Measurements from ENCODE around the gene FRAS1. TPM values are rescaled to one million over a fixed set of nuclear protein-coding genes. Genes with fewer than 3 reads are reported as not detected.
"Not testable (repeated sequence)": the region's sequence is repeated elsewhere in the genome, so short reads cannot be mapped to it uniquely, and the experiment has no call there.

The FRAS1 gene
- total RNA-seq, 2 experiments from 2014 or later, result 0.23 to 0.53 TPM

GRCh38 chr4:78292341-78292740, 235.2 kb downstream of the FRAS1 start:
- POLR2A ChIA-PET, result no interaction called here
- Mint-ChIP-seq H3K9me3 (no peaks in the 10 kb centered on the region), H3K27me3 (peaks cover 39% of the 10 kb centered on the region), H3K4me1 (peaks cover 9% of the 10 kb centered on the region), H3K36me3 (no peaks in the 10 kb centered on the region), H3K27ac (no peak overlapping the region), H3K4me3 (no peak overlapping the region)
- ATAC-seq (ENCODE audit: low read depth), result no peak
- DNase-seq, result no peak

- no peak overlapping the region for H3K27ac Mint-ChIP-seq
- ATAC-seq (ENCODE audit: low read depth), result no peak
- POLR2A ChIA-PET, result no interaction called here
- no peaks in the 10 kb centered on the region for H3K9me3 Mint-ChIP-seq
- peaks cover 13% of the 10 kb centered on the region for H3K4me1 Mint-ChIP-seq
- H3K27me3 Mint-ChIP-seq, result peaks cover 36% of the 10 kb centered on the region
- no peak overlapping the region for H3K4me3 Mint-ChIP-seq
- DNase-seq, result no peak
- H3K36me3 Mint-ChIP-seq, result no peaks in the 10 kb centered on the region
These were observed 235.7 kb downstream of the FRAS1 start for GRCh38 chr4:78292856-78293255.

DNA sequence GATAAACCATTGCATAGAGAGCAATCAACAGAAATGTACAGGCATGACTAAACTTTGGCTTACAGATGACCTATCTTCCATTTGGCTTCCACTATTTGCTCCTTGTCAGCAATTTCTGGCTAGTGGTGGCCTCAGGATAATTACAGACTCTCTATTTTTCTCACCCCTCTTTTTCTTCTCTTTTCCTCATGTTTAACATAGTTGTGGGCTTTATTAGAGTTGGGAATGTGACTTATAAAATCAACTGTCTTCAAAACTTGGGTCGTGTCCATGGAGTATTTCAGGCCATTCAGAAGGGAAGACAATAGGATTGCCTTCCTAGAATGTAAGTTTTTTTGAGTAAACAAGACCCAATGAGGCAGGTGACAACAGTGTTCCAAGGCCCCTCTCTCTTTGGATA, 236.2 kb downstream of the FRAS1 start:
- no peak for ATAC-seq (ENCODE audit: low read depth)
- Mint-ChIP-seq H3K4me3 (no peak overlapping the region), H3K27me3 (peaks cover 32% of the 10 kb centered on the region), H3K27ac (no peak overlapping the region), H3K9me3 (no peaks in the 10 kb centered on the region), H3K4me1 (peaks cover 13% of the 10 kb centered on the region), H3K36me3 (no peaks in the 10 kb centered on the region)
- no peak for DNase-seq
- POLR2A ChIA-PET, result no interaction called here

GRCh38 chr4:78293821-78294301, 236.7 kb downstream of the FRAS1 start:
- H3K27me3 Mint-ChIP-seq, result peaks cover 28% of the 10 kb centered on the region
- H3K4me3 Mint-ChIP-seq, result no peak overlapping the region
- POLR2A ChIA-PET, result no interaction called here
- ATAC-seq (ENCODE audit: low read depth), result no peak
- DNase-seq, result no peak
- no peak overlapping the region for H3K27ac Mint-ChIP-seq
- H3K9me3 Mint-ChIP-seq, result no peaks in the 10 kb centered on the region
- no peaks in the 10 kb centered on the region for H3K36me3 Mint-ChIP-seq
- H3K4me1 Mint-ChIP-seq, result peaks cover 13% of the 10 kb centered on the region

- no peak overlapping the region for H3K27ac Mint-ChIP-seq
- H3K9me3 Mint-ChIP-seq, result peaks cover 3% of the 10 kb centered on the region
- no peak overlapping the region for H3K4me3 Mint-ChIP-seq
- POLR2A ChIA-PET, result interaction anchor here (1.1 kb wide), 1 partner anchor 13 kb away, joined by 3 read pairs; no protein-coding TSS in a partner anchor
- no peaks in the 10 kb centered on the region for H3K36me3 Mint-ChIP-seq
- ATAC-seq (ENCODE audit: low read depth) (no peak), DNase-seq (no peak)
- H3K27me3 Mint-ChIP-seq, result peaks cover 22% of the 10 kb centered on the region
- peaks cover 16% of the 10 kb centered on the region for H3K4me1 Mint-ChIP-seq
These were observed 239.1 kb downstream of the FRAS1 start for GRCh38 chr4:78296261-78296660.

- peak overlapping the region; percentile 16 for H3K4me3 Mint-ChIP-seq
- peaks cover 18% of the 10 kb centered on the region for H3K27me3 Mint-ChIP-seq
- H3K27ac Mint-ChIP-seq, result no peak overlapping the region
- ATAC-seq (ENCODE audit: low read depth), result no peak
- POLR2A ChIA-PET, result no interaction called here
- H3K9me3 Mint-ChIP-seq, result peaks cover 3% of the 10 kb centered on the region
- peaks cover 16% of the 10 kb centered on the region for H3K4me1 Mint-ChIP-seq
- DNase-seq, result no peak
- H3K36me3 Mint-ChIP-seq, result no peaks in the 10 kb centered on the region
These were observed 240.1 kb downstream of the FRAS1 start for GRCh38 chr4:78297116-78297800.

DNA sequence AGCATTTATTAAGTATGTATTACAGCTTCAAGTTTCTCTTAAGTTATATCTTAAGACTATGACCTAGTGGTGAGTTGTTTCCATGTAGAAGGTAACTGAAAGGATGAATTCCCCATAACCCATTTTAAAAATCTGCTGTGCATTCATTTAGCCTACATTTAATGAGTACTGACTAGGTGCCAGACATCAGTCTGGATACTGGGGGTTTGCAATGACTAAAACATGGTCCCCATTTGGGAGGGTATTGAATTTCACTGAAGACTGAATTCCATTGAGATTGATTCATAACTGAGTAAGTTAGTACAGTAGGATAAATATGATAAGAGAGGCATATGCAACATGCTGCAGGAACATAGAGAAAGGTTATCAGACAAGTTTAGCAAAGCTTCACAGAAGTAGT, 241.5 kb downstream of the FRAS1 start:
- H3K4me1 Mint-ChIP-seq, result peaks cover 16% of the 10 kb centered on the region
- H3K4me3 Mint-ChIP-seq, result no peak overlapping the region
- ATAC-seq (ENCODE audit: low read depth), result no peak
- H3K9me3 Mint-ChIP-seq, result peaks cover 3% of the 10 kb centered on the region
- peaks cover 12% of the 10 kb centered on the region for H3K27me3 Mint-ChIP-seq
- DNase-seq, result no peak
- POLR2A ChIA-PET, result no interaction called here
- H3K36me3 Mint-ChIP-seq, result no peaks in the 10 kb centered on the region
- no peak overlapping the region for H3K27ac Mint-ChIP-seq

GRCh38 chr4:78299565-78299972, 242.4 kb downstream of the FRAS1 start:
- Mint-ChIP-seq H3K4me3 (no peak overlapping the region), H3K36me3 (no peaks in the 10 kb centered on the region), H3K27me3 (peaks cover 12% of the 10 kb centered on the region), H3K4me1 (peaks cover 16% of the 10 kb centered on the region), H3K27ac (no peak overlapping the region), H3K9me3 (peaks cover 3% of the 10 kb centered on the region)
- DNase-seq, result no peak
- POLR2A ChIA-PET, result no interaction called here
- no peak for ATAC-seq (ENCODE audit: low read depth)

- POLR2A ChIA-PET, result not testable (repeated sequence)
These were observed 250.1 kb downstream of the FRAS1 start for GRCh38 chr4:78307263-78307662.

DNA sequence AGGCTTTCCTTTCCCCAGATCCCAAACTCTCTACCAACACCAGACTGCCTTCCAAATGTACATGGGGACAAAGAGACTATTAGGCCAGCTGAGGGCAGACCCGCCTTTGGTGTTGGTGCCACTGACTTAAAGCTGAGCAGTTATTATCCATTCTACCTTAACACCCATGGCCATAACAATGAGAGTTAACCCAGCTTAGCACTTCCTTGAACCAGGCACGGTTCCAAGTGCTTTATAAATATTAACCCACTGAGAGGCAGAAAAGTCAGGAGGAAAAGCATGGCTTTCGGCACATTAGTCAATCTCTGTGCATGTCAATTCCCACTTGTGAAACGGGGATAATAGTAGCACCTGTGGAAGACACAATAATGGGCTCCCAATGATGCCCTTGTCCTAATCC, 251.4 kb downstream of the FRAS1 start:
- H3K4me1 Mint-ChIP-seq, result peaks cover 13% of the 10 kb centered on the region

More at GRCh38 chr4:78307263-78307662, 250.1 kb downstream of the FRAS1 start:
- H3K27me3 Mint-ChIP-seq, result peaks cover 11% of the 10 kb centered on the region
- DNase-seq; H3K9me3 Mint-ChIP-seq; H3K4me1 Mint-ChIP-seq; H3K27ac Mint-ChIP-seq; ATAC-seq (ENCODE audit: low read depth); H3K4me3 Mint-ChIP-seq: not testable (repeated sequence)
- H3K36me3 Mint-ChIP-seq, result peaks cover 11% of the 10 kb centered on the region

GRCh38 chr4:78309352-78309751, 252.2 kb downstream of the FRAS1 start:
- ATAC-seq (ENCODE audit: low read depth) (no peak), DNase-seq (no peak)
- H3K4me1 Mint-ChIP-seq, result peaks cover 22% of the 10 kb centered on the region
- peaks cover 13% of the 10 kb centered on the region for H3K36me3 Mint-ChIP-seq
- peaks cover 7% of the 10 kb centered on the region for H3K9me3 Mint-ChIP-seq
- H3K27ac Mint-ChIP-seq, result no peak overlapping the region
- peaks cover 11% of the 10 kb centered on the region for H3K27me3 Mint-ChIP-seq
- H3K4me3 Mint-ChIP-seq, result no peak overlapping the region
- POLR2A ChIA-PET, result interaction anchor here (1.4 kb wide), 1 partner anchor 14 kb away, joined by 3 read pairs; no protein-coding TSS in a partner anchor

More for the DNA sequence above, 251.4 kb downstream of the FRAS1 start:
- POLR2A ChIA-PET, result no interaction called here
- Mint-ChIP-seq H3K4me3 (no peak overlapping the region), H3K9me3 (peaks cover 7% of the 10 kb centered on the region), H3K36me3 (peaks cover 11% of the 10 kb centered on the region), H3K27me3 (peaks cover 11% of the 10 kb centered on the region), H3K27ac (no peak overlapping the region)
- ATAC-seq (ENCODE audit: low read depth) (no peak), DNase-seq (no peak)

DNA sequence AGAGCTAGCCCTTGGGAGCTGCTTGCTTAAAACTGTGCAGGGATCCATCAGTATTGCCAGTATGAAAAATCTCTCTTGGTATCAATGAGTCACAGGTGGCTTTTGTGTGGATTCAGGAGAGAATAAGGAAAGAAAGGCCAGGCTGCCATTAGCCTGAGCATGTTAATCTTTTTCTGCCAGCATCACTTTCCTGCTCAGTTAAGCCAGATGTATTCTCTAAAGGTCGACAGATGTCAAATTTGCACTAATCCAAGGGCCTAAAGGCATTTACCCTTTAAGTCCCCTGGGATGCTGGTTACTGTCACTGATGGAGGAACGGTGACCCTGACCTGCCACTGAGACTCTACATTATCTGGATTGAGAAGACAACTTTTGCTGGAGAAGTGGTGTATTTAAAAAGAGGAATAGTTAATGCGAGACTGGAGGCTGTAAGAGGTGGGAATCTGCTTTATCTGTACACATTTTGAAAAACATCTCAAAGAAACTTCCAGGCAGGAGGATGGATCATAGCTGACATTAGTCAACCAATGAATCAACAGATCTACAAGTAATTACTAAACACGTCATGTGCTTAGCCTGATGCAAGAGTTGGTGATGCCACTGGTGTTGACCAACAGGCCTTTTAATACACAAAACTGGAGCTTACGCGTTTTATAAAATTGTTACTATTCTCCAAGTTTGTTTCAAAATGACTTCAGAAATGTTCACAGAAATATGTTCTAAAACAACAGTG, 253.1 kb downstream of the FRAS1 start:
- no peak for DNase-seq
- Mint-ChIP-seq H3K4me3 (no peak overlapping the region), H3K4me1 (peaks cover 26% of the 10 kb centered on the region), H3K36me3 (peaks cover 17% of the 10 kb centered on the region), H3K27me3 (peaks cover 11% of the 10 kb centered on the region), H3K27ac (peak overlapping the region; percentile 62), H3K9me3 (peaks cover 7% of the 10 kb centered on the region)
- ATAC-seq (ENCODE audit: low read depth), result no peak
- POLR2A ChIA-PET, result interaction anchor here (1.4 kb wide), 1 partner anchor 15 kb away, joined by 3 read pairs; no protein-coding TSS in a partner anchor

DNA sequence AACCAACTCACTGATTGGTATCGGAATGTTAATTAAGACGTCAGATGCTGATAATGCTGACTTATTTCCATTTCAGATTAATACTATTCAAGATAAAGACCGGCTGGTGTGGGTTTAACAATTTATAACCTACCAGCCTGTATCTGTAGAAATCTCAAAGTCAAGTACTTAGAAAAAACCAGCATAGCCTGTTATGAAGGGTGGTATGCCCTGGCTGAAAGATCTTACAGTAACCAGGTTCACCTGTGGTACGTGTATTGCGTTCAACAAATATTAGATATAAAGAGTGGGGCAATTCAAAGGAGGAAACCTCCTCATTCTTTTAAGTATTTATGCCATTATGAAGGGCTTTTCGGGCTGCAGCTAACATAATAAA, 253.6 kb downstream of the FRAS1 start:
- DNase-seq, result no peak
- ATAC-seq (ENCODE audit: low read depth), result no peak
- no peak overlapping the region for H3K4me3 Mint-ChIP-seq
- H3K27me3 Mint-ChIP-seq, result peaks cover 11% of the 10 kb centered on the region
- H3K9me3 Mint-ChIP-seq, result peaks cover 7% of the 10 kb centered on the region
- POLR2A ChIA-PET, result no interaction called here
- H3K36me3 Mint-ChIP-seq, result peaks cover 21% of the 10 kb centered on the region
- no peak overlapping the region for H3K27ac Mint-ChIP-seq
- H3K4me1 Mint-ChIP-seq, result peaks cover 29% of the 10 kb centered on the region

- no peak overlapping the region for H3K4me3 Mint-ChIP-seq
- H3K27me3 Mint-ChIP-seq, result peaks cover 11% of the 10 kb centered on the region
- DNase-seq (no peak), ATAC-seq (ENCODE audit: low read depth) (no peak)
- peaks cover 32% of the 10 kb centered on the region for H3K4me1 Mint-ChIP-seq
- H3K9me3 Mint-ChIP-seq, result peaks cover 7% of the 10 kb centered on the region
- peaks cover 24% of the 10 kb centered on the region for H3K36me3 Mint-ChIP-seq
- H3K27ac Mint-ChIP-seq, result no peak overlapping the region
- POLR2A ChIA-PET, result no interaction called here
These were observed 254.2 kb downstream of the FRAS1 start for GRCh38 chr4:78311306-78311705.

All from activated naive CD8-positive, alpha-beta T cell treated with anti-CD3 and anti-CD28 coated beads, Interleukin-2, amount 10 ng/mL, durations not matched to agents 7 days and 5 days (primary cell).